ENCODE data around the gene EGFLAM. TPM values are rescaled to one million over a fixed set of nuclear protein-coding genes. Genes with fewer than 3 reads are reported as not detected.

EGFLAM gene
- total RNA-seq, 1 donor = 11.2 TPM

- Histone ChIP-seq H3K4me3 (ENCODE audit: insufficient read depth, low read length) (no peak overlapping the region), H2AFZ (ENCODE audit: low read length) (no peak overlapping the region), H3K27ac (ENCODE audit: low read depth, low read length) (no peak overlapping the region), H3K4me2 (ENCODE audit: insufficient read depth, low read length) (no peak overlapping the region), H3K4me1 (ENCODE audit: insufficient read depth, low read length) (no peaks in the 10 kb centered on the region), H3K27me3 (ENCODE audit: insufficient read depth, low read length) (peaks cover 54% of the 10 kb centered on the region), H3K36me3 (ENCODE audit: insufficient read depth, low read length) (no peaks in the 10 kb centered on the region), H3K9me3 (ENCODE audit: low read depth, low read length) (no peaks in the 10 kb centered on the region), H3K79me2 (ENCODE audit: insufficient read depth, low read length) (no peaks in the 10 kb centered on the region), H4K20me1 (ENCODE audit: insufficient read depth, low read length) (no peaks in the 10 kb centered on the region)
- no peak for DNase-seq (ENCODE audit: insufficient read length, low spot score, missing footprints)
- TF ChIP-seq, protein P1, sequence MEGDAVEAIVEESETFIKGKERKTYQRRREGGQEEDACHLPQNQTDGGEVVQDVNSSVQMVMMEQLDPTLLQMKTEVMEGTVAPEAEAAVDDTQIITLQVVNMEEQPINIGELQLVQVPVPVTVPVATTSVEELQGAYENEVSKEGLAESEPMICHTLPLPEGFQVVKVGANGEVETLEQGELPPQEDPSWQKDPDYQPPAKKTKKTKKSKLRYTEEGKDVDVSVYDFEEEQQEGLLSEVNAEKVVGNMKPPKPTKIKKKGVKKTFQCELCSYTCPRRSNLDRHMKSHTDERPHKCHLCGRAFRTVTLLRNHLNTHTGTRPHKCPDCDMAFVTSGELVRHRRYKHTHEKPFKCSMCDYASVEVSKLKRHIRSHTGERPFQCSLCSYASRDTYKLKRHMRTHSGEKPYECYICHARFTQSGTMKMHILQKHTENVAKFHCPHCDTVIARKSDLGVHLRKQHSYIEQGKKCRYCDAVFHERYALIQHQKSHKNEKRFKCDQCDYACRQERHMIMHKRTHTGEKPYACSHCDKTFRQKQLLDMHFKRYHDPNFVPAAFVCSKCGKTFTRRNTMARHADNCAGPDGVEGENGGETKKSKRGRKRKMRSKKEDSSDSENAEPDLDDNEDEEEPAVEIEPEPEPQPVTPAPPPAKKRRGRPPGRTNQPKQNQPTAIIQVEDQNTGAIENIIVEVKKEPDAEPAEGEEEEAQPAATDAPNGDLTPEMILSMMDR (IDR thresholded peaks at IDR 0.05; ENCODE audit: extremely low read depth, low read depth, low read length) = no peak
Measured at GRCh38 chr5:38263983-38264382, 5.6 kb downstream of the EGFLAM start.

GRCh38 chr5:38265546-38266179 lies 7.3 kb downstream of the EGFLAM start:
- no peaks in the 10 kb centered on the region for H4K20me1 ChIP-seq (ENCODE audit: insufficient read depth, low read length)
- H3K9me3 ChIP-seq (ENCODE audit: low read depth, low read length) = no peaks in the 10 kb centered on the region
- TF ChIP-seq, protein P1 (IDR thresholded peaks at IDR 0.05; ENCODE audit: extremely low read depth, low read depth, low read length) = peak; percentile 83
- no peak overlapping the region for H3K4me3 ChIP-seq (ENCODE audit: insufficient read depth, low read length)
- H3K79me2 ChIP-seq (ENCODE audit: insufficient read depth, low read length) = no peaks in the 10 kb centered on the region
- H2AFZ ChIP-seq (ENCODE audit: low read length) = no peak overlapping the region
- peak; percentile 90 for DNase-seq (ENCODE audit: insufficient read length, low spot score, missing footprints)
- H3K36me3 ChIP-seq (ENCODE audit: insufficient read depth, low read length) = no peaks in the 10 kb centered on the region
- peaks cover 37% of the 10 kb centered on the region for H3K27me3 ChIP-seq (ENCODE audit: insufficient read depth, low read length)
- no peaks in the 10 kb centered on the region for H3K4me1 ChIP-seq (ENCODE audit: insufficient read depth, low read length)
- no peak overlapping the region for H3K4me2 ChIP-seq (ENCODE audit: insufficient read depth, low read length)
- H3K27ac ChIP-seq (ENCODE audit: low read depth, low read length) = no peak overlapping the region

DNA sequence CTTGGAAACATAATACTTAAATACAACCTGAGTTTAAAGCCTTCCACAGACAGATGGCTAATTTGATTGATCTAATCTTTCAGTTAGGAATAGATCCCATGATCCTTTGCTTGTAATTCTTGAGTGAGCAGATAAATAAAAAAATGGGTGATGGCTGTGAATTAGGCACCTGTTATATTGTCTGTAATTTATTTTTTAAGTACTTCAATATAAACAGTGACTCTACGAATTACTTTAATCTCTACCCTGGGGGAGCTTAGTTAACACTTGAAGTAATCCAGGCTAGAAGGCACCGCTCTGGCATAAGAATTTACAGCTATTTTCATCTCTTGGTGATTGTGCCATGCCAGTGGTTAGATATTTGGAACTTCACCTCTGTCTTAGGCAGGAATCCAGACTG lies 9.0 kb downstream of the EGFLAM start:
- Histone ChIP-seq H3K4me1 (ENCODE audit: insufficient read depth, low read length) (no peaks in the 10 kb centered on the region), H4K20me1 (ENCODE audit: insufficient read depth, low read length) (no peaks in the 10 kb centered on the region), H3K27ac (ENCODE audit: low read depth, low read length) (no peak overlapping the region), H2AFZ (ENCODE audit: low read length) (no peak overlapping the region), H3K79me2 (ENCODE audit: insufficient read depth, low read length) (no peaks in the 10 kb centered on the region), H3K36me3 (ENCODE audit: insufficient read depth, low read length) (no peaks in the 10 kb centered on the region), H3K27me3 (ENCODE audit: insufficient read depth, low read length) (peaks cover 25% of the 10 kb centered on the region), H3K9me3 (ENCODE audit: low read depth, low read length) (no peaks in the 10 kb centered on the region), H3K4me2 (ENCODE audit: insufficient read depth, low read length) (no peak overlapping the region), H3K4me3 (ENCODE audit: insufficient read depth, low read length) (no peak overlapping the region)
- TF ChIP-seq, protein P1 (IDR thresholded peaks at IDR 0.05; ENCODE audit: extremely low read depth, low read depth, low read length) = no peak
- no peak for DNase-seq (ENCODE audit: insufficient read length, low spot score, missing footprints)

DNA sequence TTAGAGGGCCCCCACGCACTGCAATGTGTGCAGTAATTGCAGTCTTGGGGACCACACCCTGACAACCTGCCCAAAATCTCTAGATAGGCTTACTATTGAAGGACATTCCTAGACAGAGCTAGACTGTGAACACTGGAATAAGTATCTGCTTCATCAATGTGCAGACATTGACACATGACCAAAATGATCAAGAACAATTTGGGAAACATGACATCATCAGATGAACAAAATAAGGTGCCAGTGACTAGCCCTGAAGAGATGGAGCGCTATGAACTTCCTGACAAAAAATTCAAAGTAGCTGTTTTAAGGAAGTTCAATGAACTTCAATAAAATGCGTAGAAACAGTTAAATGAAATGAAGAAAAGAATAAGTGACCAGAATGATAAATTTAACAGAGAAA lies 15.3 kb downstream of the EGFLAM start:
- no peak overlapping the region for H2AFZ ChIP-seq (ENCODE audit: low read length)
- no peak overlapping the region for H3K4me3 ChIP-seq (ENCODE audit: insufficient read depth, low read length)
- no peak for DNase-seq (ENCODE audit: insufficient read length, low spot score, missing footprints)
- H4K20me1 ChIP-seq (ENCODE audit: insufficient read depth, low read length) = no peaks in the 10 kb centered on the region
- peaks cover 4% of the 10 kb centered on the region for H3K9me3 ChIP-seq (ENCODE audit: low read depth, low read length)
- TF ChIP-seq, protein P1 (IDR thresholded peaks at IDR 0.05; ENCODE audit: extremely low read depth, low read depth, low read length) = no peak
- no peak overlapping the region for H3K4me2 ChIP-seq (ENCODE audit: insufficient read depth, low read length)
- H3K27ac ChIP-seq (ENCODE audit: low read depth, low read length) = no peak overlapping the region
- no peaks in the 10 kb centered on the region for H3K36me3 ChIP-seq (ENCODE audit: insufficient read depth, low read length)
- no peaks in the 10 kb centered on the region for H3K4me1 ChIP-seq (ENCODE audit: insufficient read depth, low read length)
- no peaks in the 10 kb centered on the region for H3K79me2 ChIP-seq (ENCODE audit: insufficient read depth, low read length)
- H3K27me3 ChIP-seq (ENCODE audit: insufficient read depth, low read length) = peaks cover 3% of the 10 kb centered on the region
